ENCODE data around the gene EFCAB6. TPM values are rescaled to one million over a fixed set of nuclear protein-coding genes. Genes with fewer than 3 reads are reported as not detected.

Gene EFCAB6
- total RNA-seq, 1 experiment from 2014 or later, result 0.52 TPM

GRCh38 chr22:43689356-43689755 lies 122.7 kb downstream of the EFCAB6 start:
- no peak overlapping the region for H2AFZ ChIP-seq (ENCODE audit: low read depth, low read length, poor library complexity, severe bottlenecking)
- ATAC-seq (no peak), DNase-seq (ENCODE audit: low read depth, low spot score) (no peak)
- POLR2A ChIA-PET, result no interaction called here
- BruUV-seq (replicated peaks), result no TSS peak
- no peaks in the 10 kb centered on the region for H3K9me2 ChIP-seq (ENCODE audit: insufficient read depth)
- CTCF ChIA-PET, result interaction anchor here (1.0 kb wide), 1 partner anchor 22 kb away, joined by 4 read pairs; no protein-coding TSS in a partner anchor
- H3K4me2 ChIP-seq (ENCODE audit: low read length), result no peak overlapping the region
- TF ChIP-seq CEBPB (IDR thresholded peaks at IDR 0.05; ENCODE audit: low read depth) (no peak), FOSL1 (IDR thresholded peaks at IDR 0.05; ENCODE audit: low read depth) (no peak), ZBTB33 (IDR thresholded peaks at IDR 0.05; ENCODE audit: extremely low read depth, insufficient replicate concordance, low read length) (no peak), EZH2phosphoT487 (IDR thresholded peaks at IDR 0.05; ENCODE audit: borderline replicate concordance) (no peak), ZNF274 (IDR thresholded peaks at IDR 0.05; ENCODE audit: low read depth, low read length) (no peak)
- TF ChIP-seq, protein P1, sequence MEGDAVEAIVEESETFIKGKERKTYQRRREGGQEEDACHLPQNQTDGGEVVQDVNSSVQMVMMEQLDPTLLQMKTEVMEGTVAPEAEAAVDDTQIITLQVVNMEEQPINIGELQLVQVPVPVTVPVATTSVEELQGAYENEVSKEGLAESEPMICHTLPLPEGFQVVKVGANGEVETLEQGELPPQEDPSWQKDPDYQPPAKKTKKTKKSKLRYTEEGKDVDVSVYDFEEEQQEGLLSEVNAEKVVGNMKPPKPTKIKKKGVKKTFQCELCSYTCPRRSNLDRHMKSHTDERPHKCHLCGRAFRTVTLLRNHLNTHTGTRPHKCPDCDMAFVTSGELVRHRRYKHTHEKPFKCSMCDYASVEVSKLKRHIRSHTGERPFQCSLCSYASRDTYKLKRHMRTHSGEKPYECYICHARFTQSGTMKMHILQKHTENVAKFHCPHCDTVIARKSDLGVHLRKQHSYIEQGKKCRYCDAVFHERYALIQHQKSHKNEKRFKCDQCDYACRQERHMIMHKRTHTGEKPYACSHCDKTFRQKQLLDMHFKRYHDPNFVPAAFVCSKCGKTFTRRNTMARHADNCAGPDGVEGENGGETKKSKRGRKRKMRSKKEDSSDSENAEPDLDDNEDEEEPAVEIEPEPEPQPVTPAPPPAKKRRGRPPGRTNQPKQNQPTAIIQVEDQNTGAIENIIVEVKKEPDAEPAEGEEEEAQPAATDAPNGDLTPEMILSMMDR (IDR thresholded peaks at IDR 0.05 in 2 of 3, conservative IDR thresholded peaks at IDR 0.05 in 1 of 3; ENCODE audit: borderline replicate concordance in 1 of 3, insufficient read depth in 1 of 3, low read depth in 2 of 3, low read length in 2 of 3), result no peak
- H3K36me3 ChIP-seq (ENCODE audit: control insufficient read depth in 1 of 2, insufficient read depth in 2 of 2, low read length in 2 of 2), result no peaks in the 10 kb centered on the region
- H3K4me1 ChIP-seq (ENCODE audit: control insufficient read depth in 1 of 2, insufficient read depth in 2 of 2, low read length in 2 of 2), result no peaks in the 10 kb centered on the region
- RAD21 ChIA-PET (ENCODE audit: low non-redundant PET in 1 of 2, low total read pairs in 2 of 2, uncharacterized antibody in 2 of 2, unreplicated experiment in 2 of 2), result no interaction called here
- H3K79me2 ChIP-seq (ENCODE audit: insufficient read depth, low read length), result no peaks in the 10 kb centered on the region
- H3K27me3 ChIP-seq (ENCODE audit: insufficient read depth, low read length), result peaks cover 34% of the 10 kb centered on the region
- no peak overlapping the region for H3K9ac ChIP-seq (ENCODE audit: low read length)
- H3K4me3 ChIP-seq (replicated peaks in 1 of 2; ENCODE audit: low read depth in 1 of 2, low read length in 2 of 2), result no peak overlapping the region
- H3K27ac ChIP-seq (ENCODE audit: low read depth, low read length), result no peak overlapping the region
- no peaks in the 10 kb centered on the region for H3K9me3 ChIP-seq (ENCODE audit: control insufficient read depth in 1 of 2, insufficient read depth in 1 of 2, low read depth in 1 of 2, low read length in 2 of 2)
- no peaks in the 10 kb centered on the region for H4K20me1 ChIP-seq (ENCODE audit: insufficient read depth)
- intact Hi-C loops (cut with micrococcal nuclease), result no loop called here
